Caki2 (cell line): Measurements from ENCODE around the gene LIX1L. TPM values are rescaled to one million over a fixed set of nuclear protein-coding genes. Genes with fewer than 3 reads are reported as not detected.
"Not testable (repeated sequence)": the region's sequence is repeated elsewhere in the genome, so short reads cannot be mapped to it uniquely, and the experiment has no call there.

Experiments used
- DNase-seq: peaks from one replicate; pipeline ENCODE4 v3.0.0-alpha.2; 2015; ENCODE audit warnings: low read depth
- in situ Hi-C: cut with HindIII; loops from 2 replicates; pipeline ENCODE4 v1.10.0; 2016; ENCODE audit warnings: low sequenced_read_pairs, low pct_unique_long_range_greater_than_20kb, mixed read lengths
- total RNA-seq: library from RNA; depleted of rRNA; stranded (reverse); fragments of >200 nt; shearing (Covaris generic); gene quantifications from 2 replicates; pipeline ENCODE4 v1.2.3, GENCODE V29; 2014; ENCODE audit warnings: low replicate concordance

LIX1L gene
- total RNA-seq, 1 experiment from 2014 or later, result 26.9 TPM

DNA sequence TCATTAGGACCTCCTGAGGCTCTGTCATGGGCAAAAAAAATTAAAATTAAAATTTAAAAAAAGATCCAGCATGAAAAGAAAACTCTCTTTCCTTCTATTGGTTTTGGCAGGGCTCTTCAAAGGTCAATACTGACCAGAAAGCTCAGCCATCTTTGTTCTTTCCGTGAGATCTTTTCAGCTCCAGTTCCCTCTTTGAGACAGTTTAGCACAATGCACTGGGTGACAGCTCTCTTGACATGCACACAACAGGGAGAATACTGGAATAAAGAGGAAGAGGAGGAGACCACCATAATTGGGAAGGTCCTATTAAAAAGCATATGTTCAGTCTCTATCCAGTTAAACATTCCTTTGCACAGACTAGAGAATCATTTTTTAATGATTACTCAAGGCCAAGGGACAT is 6.3 kb downstream of the LIX1L start:
- DNase-seq, result no peak
- in situ Hi-C loops, result no loop called here

DNA sequence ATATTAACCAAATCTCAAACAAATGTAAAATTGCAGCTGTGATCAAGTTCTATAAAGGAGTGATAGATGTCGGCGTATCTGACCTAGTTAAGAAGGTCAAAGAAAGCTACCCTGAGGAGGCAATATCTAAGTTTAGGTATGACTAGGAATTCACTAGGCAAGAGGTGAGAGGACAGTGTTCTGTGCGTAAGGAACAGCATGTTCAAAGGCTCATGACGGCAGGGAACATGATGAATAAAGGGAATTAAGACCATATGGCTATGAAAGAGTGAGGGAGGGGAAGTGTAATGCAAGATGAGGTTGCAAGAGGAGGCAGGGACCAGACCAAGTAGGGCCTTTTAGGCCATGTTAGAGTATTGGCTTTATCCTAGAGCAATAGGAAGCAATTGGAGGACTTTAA is 8.6 kb downstream of the LIX1L start:
- in situ Hi-C loops, result no loop called here
- DNase-seq, result no peak

DNA sequence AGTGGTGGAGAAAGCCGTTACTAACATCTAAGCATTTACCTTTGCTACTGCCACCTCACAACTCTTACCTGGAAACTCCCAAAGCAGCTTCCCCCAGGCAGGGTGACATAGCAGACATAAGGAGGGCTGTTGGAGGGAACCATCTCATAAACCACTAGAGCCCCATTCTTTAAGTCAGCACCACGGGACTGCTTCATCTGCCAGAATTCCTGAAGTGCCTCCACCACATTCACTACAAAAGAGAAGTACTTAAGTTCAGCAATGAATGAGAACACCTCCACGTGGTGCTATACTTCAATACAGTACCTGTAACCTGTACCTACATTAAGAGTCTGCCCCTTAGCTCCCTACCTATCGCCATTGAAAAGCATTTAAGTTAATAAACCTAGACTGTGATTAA is 10.3 kb downstream of the LIX1L start:
- in situ Hi-C loops, result no loop called here
- no peak for DNase-seq

DNA sequence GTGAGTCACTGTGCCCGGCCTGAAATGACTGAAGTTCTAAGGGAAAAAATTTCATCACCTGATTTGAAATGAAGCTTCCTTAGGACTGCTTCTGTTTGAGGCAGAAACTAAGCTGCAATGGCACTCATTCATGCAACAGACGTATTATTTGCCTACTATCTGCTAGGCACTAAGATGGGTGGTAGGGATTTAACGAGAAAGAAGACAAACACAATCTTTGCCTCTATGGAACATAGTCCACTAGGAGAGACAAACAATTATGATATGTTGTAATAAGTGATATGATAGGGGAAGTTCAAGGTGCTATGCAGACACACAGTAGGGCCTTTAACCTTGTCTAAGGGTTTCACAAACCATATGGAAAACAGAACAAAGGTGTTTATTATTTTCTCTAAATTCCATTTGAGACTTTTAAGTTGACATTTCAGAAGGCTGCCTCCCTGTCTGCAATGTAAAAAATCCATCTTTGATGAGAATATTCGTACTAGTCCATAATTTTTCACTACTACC is 11.3 kb downstream of the LIX1L start:
- no peak for DNase-seq
- in situ Hi-C loops, result no loop called here

DNA sequence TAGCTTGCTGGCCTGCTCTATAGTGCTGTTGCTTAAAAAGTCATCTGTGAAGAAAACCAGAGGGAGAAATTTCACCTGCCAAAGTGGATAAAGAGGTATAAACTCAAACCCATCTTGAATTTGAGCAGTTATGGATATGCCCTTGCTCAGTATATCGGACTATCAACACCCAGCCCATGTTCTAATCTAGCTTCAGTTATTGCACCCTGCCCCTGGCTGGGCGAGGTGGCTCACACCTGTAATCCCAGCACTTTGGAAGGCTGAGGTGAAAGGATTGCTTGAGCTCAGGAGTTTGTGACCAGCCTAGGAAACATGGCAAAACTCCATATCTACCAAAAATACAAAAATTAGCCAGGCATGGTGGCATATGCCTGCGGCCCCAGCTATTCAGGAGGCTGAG is 13.3 kb downstream of the LIX1L start:
- DNase-seq, result no peak
- in situ Hi-C loops, result no loop called here

DNA sequence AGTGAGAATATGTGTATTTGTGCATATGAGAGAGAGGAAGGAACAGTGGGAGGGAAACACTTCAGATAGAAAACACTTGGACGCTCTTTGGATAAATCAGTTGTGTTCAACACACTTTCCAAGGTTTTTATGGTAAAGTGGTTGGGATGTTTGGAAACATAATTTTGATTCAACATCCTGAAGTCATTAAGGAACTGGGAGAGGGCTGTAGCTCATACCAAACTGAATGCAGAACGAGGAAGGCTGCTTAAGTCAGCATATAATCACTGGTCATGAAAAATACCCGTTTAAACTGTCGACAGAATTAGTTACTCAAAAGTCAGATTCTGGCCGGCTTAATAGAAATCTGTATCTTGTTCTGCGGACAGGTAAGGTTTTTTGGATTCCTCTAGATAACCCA is 14.9 kb downstream of the LIX1L start:
- in situ Hi-C loops, result no loop called here
- DNase-seq, result no peak

DNA sequence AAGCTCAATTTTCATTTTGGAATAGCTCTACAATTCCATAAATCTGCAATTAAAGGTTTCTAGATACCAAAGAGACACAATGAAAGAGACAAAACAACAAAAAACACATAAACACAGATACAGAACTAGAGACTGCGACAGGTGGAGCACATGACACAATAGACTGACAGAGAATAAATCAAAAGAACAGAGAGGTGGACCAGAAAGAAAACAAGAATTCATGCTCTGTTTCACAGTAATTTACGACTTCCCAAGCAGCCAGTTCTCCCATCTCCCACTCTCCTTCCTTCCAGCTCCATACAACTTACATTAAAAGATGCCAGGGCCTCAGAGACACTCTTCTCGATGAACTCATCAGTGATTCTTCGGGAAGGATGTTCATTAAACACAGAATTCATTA is 15.4 kb downstream of the LIX1L start:
- no peak for DNase-seq
- in situ Hi-C loops, result no loop called here

DNA sequence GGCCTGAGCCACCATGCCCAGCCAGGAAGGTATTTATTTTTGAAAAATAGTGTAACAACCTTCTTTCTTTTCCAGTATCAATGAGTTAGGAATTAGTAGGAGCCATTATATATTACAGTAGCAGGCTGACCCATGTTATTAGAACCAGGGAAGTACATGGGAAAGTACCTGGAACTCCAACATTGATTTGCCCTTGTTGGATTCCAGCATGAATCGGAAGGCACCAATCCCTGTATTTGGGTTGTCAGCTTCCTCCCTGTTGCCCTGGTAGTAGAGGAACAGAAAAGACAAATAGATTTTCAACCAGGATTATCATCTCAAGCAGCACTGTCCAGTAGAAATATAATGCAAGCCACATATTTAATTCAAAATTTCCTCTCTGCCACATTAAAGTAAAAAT is 20.4 kb downstream of the LIX1L start:
- no peak for DNase-seq
- in situ Hi-C loops, result no loop called here

DNA sequence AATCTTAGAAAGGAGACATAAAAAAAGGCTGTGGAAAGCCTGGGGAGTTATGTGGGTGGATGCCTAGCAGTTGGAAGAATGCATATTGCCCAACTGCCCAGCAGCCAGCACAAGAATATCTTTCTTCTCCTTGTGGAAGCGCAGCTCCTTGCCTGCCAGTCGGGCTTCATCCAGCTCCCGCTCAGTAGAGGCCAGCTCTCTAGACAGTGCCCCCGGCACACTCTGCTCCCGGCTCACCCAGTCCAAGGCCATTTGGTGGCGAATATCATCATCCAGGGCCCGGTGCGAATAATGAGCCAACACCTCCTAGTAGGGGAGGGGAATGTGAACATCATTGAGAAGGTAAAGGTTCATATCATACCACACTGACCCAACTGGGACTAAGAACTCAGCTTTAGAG is 21.6 kb downstream of the LIX1L start:
- in situ Hi-C loops, result no loop called here
- DNase-seq, result no peak

DNA sequence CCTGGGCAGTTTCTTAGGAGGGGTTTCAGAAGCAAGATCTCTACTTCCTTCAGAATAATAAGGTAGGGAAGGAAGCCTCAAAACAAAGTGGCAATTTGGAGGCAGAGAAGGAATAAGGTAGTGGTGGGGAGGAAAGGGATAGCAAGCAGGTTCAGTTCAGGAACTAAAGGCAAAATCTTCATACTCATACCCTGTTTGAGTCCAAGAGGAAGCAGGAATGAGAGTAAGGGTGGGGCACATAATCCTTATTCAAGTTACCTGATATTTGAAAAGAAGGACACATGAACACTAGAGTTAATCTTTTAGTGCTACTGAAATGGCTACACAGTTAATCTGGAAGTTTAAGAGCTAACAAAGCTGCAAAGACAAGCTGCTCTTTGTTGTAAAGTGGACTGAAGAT is 22.1 kb downstream of the LIX1L start:
- in situ Hi-C loops, result no loop called here
- no peak for DNase-seq

DNA sequence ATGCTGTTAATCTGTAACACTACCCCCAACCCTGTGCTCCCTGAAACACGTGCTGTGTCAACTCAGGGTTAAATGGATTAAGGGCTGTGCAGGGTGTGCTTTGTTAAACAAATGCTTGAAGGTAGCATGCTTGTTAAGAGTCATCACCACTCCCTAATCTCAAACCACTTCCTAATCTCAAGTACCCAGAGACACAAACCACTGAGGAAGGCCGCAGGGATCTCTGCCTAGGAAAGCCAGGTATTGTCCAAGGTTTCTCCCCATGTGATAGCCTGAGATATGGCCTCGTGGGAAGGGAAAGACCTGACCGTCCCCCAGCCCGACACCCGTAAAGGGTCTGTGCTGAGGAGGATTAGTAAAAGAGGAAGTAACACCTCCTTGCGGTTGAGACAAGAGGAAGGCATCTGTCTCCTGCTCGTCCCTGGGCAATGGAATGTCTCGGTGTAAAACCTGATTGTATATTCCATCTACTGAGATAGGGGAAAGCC is 25.3 kb downstream of the LIX1L start:
- DNase-seq, in situ Hi-C loops: not testable (repeated sequence)

DNA sequence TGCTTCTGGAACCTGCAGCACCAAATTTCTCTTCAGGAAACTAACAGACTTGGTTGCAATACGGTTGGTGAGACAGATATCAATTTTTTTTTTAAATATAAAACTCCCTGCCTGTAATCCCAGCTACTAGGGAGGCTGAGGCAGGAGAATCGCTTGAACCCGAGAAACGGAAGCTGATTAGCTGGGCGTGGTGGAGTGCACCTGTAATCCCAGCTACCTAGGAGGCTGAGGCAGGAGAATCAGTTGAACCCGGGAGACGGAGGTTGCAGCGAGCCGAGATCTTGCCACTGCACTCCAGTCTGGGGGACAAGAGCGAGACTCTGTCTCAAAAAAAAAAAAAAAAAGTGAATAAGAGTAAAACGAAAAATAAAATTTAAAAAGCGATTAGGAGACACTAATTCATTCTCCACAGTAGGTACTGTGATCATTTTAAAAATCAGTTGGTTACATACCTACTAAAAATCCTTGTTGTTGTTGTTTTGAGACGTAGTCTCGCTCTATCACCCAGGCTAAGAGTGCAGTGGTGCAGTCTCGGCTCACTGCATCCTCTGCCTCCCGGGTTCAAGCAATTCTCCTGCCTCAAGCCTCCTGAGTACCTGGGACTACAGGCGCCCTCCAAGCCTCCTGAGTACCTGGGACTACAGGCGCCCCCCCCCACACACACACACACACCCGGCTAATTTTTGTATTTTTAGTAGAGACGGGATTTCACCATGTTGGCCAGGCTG is 29.7 kb downstream of the LIX1L start:
- in situ Hi-C loops, result no loop called here
- DNase-seq, result peak; percentile 8

DNA sequence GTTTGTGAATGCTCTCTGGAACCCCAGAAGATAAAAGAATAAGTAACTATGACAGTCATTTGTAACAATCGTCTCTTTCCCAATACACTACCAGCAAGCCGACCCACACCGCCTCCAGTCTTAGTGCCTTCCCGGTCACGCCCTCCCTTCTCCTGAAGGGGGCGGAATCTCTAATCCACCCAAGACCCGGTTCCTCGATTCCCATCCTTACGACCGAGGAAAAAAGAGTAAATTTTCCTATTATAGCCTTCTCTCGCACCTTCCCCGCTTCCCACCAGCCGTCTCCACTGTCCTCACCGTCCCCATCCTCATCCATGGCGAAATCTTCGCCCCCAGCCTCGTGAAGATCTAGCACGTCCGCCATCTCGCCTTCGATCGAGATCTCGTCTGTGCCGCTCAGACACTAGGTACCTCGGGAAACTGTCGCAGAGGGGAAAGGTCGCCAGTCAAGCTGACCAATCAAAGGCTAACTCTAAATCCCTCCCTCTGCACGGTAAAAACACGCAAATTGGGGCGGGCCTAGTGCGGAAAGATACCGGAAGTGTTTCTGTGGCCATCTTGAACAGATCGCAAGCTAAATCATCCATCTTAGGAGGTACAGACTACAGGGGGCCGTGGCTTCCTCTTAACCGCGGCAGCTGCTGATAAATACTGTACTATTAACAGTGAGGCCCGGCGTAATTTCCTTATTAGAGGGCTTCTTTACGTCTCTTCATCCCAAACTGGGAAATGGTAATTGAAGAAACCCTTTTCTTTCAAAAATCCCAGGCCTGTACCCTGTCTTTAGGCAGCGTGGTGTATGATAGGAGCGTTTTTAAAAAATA is 30.5 kb downstream of the LIX1L start, which contains the start of gene RBM8A:
Gene RBM8A (minus strand): TSS at position 422 of the 824 bp plus-strand sequence. CDS start 58 bp downstream, at position 364.
- DNase-seq, result peak; percentile 98
- in situ Hi-C loops, result no loop called here

DNA sequence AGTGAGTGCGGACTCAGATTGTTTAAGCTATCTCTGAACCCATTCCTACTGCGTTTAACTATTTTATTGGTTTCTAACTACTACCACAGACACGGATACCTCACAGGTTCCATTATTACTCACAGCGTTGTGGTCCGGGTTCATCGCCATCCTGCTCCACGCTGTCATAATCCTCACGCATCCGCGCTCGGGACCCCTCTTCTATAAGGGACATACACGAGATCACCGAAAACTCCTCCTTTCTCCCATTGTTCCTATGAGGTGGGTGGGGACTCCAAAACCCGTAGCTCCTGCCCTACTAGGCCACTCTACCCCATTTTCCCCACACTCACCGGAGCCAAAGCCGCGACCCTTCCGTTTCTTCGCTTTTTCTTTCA is 31.1 kb downstream of the LIX1L start:
- DNase-seq, result no peak
- in situ Hi-C loops, result no loop called here

DNA sequence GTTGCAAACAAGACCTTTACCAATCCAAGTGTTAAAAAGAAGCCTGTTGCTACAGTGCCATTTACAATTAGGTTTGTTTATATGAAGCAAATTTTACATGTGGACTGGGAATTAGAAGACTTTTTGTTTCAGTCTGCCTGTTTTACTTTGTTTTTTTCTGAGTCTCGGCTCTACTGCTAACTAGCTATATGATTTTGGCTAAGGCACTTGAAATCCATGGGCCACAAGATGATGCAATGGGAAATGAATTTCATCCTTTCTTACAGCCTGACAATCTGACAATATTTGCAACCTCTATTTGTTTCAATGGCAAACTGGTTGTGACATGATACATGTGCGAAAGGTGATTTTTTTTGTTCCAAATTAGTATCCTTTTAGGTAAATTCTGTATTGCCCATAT is 35.6 kb downstream of the LIX1L start:
- in situ Hi-C loops, result no loop called here
- no peak for DNase-seq

DNA sequence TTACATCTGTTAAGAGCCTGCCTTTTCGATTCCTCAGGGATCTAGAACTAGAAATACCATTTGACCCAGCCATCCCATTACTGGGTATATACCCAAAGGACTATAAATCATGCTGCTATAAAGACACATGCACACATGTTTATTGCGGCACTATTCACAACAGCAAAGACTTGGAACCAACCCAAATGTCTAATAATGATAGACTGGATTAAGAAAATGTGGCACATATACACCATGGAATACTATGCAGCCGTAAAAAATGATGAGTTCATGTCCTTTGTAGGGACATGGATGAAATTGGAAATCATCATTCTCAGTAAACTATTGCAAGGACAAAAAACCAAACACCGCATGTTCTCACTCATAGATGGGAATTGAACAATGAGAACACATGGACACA is 37.5 kb downstream of the LIX1L start:
- DNase-seq, in situ Hi-C loops: not testable (repeated sequence)

DNA sequence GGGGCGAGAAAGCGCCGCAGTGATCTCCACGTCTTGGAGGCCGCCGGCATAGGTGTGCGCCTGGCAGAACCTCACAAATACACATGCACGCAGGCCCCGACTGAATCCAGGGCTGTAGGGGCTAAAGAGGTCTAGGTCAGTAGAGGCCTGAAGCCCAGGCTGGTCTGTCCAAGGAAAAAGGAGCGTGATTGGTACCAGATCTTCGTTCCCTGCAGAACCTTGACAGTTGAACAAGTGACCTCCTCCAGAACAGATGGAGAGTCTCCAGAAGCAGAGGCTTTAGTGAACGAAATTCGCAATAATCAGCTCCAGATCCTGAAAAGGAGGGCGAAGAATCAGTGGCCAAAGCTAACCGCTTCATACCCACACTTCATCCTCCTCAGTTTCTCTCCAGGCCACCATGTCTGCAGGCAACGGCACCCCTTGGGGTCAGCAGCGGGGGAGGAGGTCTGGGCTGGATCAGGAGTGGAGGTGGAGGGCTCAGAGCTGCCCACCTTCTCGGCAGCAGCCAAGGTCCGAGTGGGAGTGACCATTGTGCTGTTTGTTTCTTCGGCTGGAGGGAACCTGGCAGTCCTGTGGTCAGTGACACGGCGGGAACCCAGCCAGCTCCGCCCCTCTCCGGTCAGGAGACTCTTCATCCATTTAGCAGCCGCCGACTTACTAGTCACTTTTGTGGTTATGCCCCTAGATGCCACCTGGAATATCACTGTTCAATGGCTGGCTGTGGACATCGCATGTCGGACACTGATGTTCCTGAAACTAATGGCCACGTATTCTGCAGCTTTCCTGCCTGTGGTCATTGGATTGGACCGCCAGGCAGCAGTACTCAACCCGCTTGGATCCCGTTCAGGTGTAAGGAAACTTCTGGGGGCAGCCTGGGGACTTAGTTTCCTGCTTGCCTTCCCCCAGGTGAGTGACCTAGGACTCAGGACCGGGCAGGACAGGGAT is 38.6 kb downstream of the LIX1L start:
- in situ Hi-C loops, result no loop called here
- peak; percentile 76 for DNase-seq
